DMS 273 (cell line): Measurements from ENCODE around the gene ZNF576.
"Not testable (repeated sequence)": the region's sequence is repeated elsewhere in the genome, so short reads cannot be mapped to it uniquely, and the experiment has no call there.

Experiments
- DNase-seq: peaks from one replicate; lab custom pipeline; 2025; ENCODE audit not compliant: unreplicated experiment; lab: John Stamatoyannopoulos, UW

Gene ZNF576

GRCh38 chr19:43574424-43575155, 21.8 kb upstream of the ZNF576 start:
- DNase-seq, result peak; percentile 28

GRCh38 chr19:43575156-43575950, 21.0 kb upstream of the ZNF576 start, which contains the start of the genes PINLYP and XRCC1:
PINLYP (plus strand) TSS chr19:43575801; CDS start chr19:43577192, 1,391 bp downstream.
XRCC1 (minus strand) TSS chr19:43575527; CDS start chr19:43575458, 69 bp downstream.
- peak; percentile 100 for DNase-seq

GRCh38 chr19:43575955-43576878, 20.2 kb upstream of the ZNF576 start:
- no peak for DNase-seq

GRCh38 chr19:43578787-43579186, 17.6 kb upstream of the ZNF576 start:
- no peak for DNase-seq

GRCh38 chr19:43581467-43581866, 14.9 kb upstream of the ZNF576 start:
- DNase-seq, result no peak

DNA sequence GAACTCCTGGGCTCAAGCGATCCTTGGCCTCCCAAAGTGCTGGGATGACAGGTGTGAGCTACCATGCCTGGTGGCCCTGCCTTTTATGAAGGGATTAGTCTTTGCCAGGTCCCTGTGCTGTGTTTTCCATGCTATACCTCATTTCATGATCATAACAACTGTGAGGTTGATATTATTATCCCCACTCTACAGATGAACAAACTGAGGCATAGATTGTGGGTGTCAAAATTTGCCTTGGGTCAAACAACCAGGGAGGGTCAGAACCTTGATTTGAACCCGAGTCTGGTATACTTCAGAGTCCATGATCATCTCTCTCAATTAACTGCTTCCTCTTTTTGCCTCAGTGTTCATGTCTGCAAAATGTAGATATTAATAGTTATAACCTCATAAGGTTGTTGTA, 13.9 kb upstream of the ZNF576 start:
- DNase-seq, result no peak

- DNase-seq, result no peak
These were observed 11.9 kb upstream of the ZNF576 start for GRCh38 chr19:43584484-43584883.

- DNase-seq, result no peak
These were observed 10.0 kb upstream of the ZNF576 start for GRCh38 chr19:43586346-43586745.

DNA sequence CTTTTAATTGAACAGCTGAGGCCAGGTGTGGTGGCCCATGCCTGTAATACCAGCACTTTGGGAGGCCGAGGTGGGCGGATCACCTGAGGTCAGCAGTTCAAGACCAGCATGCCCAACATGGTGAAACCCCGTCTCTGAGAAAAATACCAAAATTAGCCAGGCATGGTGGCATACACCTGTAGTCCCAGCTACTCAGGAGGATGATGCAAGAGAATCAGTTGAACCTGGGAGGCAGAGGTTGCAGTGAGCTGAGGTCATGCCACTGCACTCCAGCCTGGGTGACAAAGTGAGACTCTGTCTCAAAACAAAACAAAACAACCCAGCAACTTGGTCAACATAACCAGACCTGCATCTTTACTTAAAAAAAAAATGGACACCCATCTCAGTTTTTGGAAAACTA, 9.4 kb upstream of the ZNF576 start:
- DNase-seq, result not testable (repeated sequence)

DNA sequence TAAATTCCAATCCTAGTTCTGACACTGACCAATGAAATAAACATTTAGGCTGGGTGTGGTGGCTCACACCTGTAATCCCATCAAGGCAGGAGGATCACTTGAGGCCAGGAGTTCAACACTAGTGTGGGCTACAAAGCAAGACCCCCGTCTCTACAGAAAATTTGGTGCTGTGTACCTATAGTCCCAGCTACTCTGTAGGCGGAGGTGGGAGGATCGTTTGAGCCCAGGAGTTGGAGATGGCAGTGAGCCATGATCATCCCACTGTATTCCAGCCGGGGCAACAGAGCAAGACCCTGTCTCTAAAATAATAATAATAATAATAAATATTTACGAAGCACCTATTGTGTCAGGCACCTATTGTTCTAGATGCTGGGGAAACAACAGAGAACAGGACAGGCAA, 7.1 kb upstream of the ZNF576 start:
- DNase-seq, result no peak

DNA sequence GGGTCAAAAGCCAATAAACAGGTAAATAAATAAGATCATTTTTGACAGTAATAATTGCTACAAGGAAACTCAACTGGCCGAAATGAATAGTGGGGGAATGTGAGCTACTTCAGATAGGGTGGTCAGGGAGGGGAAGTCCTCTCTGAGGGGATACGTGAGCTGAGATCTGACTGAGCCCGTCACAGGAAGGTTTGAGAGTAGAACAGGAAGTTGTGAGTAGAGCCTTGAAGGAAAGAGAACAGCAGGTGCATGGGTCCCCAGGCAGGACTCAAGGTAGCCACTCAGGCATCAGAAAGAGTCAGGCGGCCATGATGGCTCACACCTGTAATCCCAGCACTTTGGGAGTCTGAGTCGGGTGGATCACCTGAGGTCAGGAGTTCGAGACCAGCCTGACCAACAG, 6.7 kb upstream of the ZNF576 start:
- DNase-seq, result no peak

DNA sequence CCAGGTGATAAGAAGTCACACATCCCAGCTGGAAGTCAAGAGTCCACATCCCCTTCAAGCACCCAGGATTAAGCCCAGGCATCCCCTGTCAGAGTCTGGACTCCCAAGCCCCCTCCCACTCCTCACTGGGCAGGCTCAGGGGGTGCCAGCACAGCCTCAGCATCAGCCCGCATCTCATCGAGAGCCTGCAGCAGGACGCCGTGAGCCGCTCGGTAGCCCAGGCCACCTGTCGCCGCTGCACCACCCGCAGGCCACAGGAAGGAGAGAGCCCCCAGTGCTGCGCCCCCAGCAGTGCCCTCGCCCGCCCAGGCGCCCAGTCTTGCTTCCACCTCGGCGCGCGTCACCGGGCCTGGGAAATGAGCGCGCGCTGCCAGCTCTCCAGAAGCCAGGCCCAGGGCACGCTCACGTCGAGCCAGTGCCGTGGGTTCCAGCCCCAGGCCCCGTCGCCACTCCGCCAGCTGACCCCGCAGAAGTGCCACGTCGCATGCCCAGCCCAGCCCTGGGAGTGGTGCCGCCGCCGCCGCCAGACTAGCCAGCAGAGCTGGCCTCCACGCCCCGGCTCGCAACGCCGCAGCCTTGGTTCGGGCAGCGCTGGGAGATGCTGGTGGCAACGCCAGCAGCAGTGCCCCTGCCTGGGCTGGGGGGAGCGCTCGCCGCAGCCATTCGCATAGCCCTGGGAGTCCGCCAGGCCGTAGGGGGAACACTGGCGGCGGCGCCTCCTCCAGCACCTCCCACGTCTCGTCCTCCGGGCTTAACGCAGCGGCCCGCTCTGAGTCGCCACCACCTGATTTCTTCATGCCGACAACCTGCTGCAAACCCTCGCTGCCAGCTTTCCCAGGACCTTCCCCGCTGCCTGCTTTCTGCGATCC, 4.3 kb upstream of the ZNF576 start:
- no peak for DNase-seq

DNA sequence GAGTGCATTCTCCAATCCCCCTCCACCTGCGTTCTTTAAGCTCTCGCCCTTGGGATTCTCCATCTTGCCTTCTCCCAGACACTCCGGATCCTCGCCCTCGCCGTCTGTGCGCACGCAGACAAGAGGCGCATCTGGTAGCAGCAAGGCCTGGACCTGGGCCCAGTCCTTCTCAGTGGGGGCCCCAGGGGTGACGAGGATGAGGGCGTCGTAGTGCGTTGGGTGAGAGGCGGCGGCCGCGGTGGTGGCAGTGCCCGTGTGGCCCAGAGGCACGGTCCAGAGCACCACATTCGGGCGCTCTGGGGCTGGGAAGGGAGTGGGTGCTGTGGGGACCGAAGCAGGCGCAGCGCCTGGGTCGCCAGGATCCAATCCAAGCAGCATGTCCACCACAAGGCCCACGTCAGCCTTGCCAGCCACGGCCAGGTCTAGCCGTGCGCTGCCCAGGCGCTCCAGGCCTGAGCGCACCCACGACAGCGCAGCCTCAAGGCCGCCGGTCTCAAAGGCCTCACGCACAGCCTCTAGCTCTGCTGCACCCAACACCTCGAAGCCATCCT, 3.5 kb upstream of the ZNF576 start:
- DNase-seq, result no peak

- DNase-seq, result no peak
These were observed 2.2 kb upstream of the ZNF576 start for GRCh38 chr19:43594081-43594697.

- DNase-seq, result peak; percentile 83
These were observed 1.4 kb upstream of the ZNF576 start for GRCh38 chr19:43594710-43595604.

- DNase-seq, result peak; percentile 62
These were observed 793 bp upstream of the ZNF576 start for GRCh38 chr19:43595605-43595998.

GRCh38 chr19:43596842-43597461, 557 bp downstream of the ZNF576 start:
- DNase-seq, result peak; percentile 61

DNA sequence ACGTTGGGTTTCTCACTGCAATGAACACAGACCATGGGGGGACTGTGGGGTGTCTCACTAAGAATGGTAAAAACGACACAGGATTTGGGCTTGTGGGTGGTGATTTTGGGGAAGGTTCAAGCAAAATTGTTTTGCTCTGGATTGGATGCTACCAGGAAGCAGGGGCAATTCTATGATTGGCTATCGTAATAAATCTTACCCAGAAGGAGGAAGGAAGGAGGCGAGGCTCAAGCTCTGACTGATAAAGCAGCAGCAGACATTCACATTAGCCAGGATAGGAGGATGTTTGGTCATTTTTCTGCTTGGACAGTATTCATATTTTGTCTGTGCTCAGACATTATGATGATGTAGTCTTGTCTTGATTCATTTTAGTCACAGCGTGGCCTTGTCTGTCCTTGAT, 1.5 kb downstream of the ZNF576 start:
- DNase-seq, result no peak
